DMS114 treated with DMSO at 0.1 percent for 48 hours (cell line): ENCODE results near the gene DAP3.
"Not testable (repeated sequence)": the region's sequence is repeated elsewhere in the genome, so short reads cannot be mapped to it uniquely, and the experiment has no call there.

Source experiments
- DNase-seq: peaks from one replicate; lab custom pipeline; 2025; ENCODE audit not compliant: unreplicated experiment; lab: John Stamatoyannopoulos, UW

The DAP3 gene

GRCh38 chr1:155680531-155680930 is 8.4 kb upstream of the DAP3 start:
- no peak for DNase-seq

GRCh38 chr1:155681776-155682175 is 7.1 kb upstream of the DAP3 start:
- DNase-seq, result no peak

- DNase-seq, result not testable (repeated sequence)
Observed at GRCh38 chr1:155687705-155688323, 1.1 kb upstream of the DAP3 start.

- peak; percentile 90 for DNase-seq
Observed at GRCh38 chr1:155688324-155689080, 389 bp upstream of the DAP3 start, which contains the start of gene YY1AP1. TSS of gene YY1AP1 (minus strand) at chr1:155688774. CDS start at chr1:155680436, 8,338 bp downstream.

GRCh38 chr1:155691992-155692528 is 3.2 kb downstream of the DAP3 start:
- DNase-seq, result no peak

- DNase-seq, result no peak
Observed at GRCh38 chr1:155694167-155694566, 5.3 kb downstream of the DAP3 start.

- DNase-seq, result no peak
Observed at GRCh38 chr1:155695072-155695471, 6.2 kb downstream of the DAP3 start.

- no peak for DNase-seq
Observed at GRCh38 chr1:155695608-155696007, 6.7 kb downstream of the DAP3 start.

GRCh38 chr1:155696524-155696923 is 7.6 kb downstream of the DAP3 start:
- DNase-seq, result no peak

- DNase-seq, result no peak
Observed at GRCh38 chr1:155697046-155697445, 8.2 kb downstream of the DAP3 start.

- DNase-seq, result not testable (repeated sequence)
Observed at GRCh38 chr1:155697616-155698015, 8.7 kb downstream of the DAP3 start.

GRCh38 chr1:155698382-155699038 is 9.6 kb downstream of the DAP3 start:
- no peak for DNase-seq

- not testable (repeated sequence) for DNase-seq
Observed at GRCh38 chr1:155699062-155699461, 10.2 kb downstream of the DAP3 start.

GRCh38 chr1:155701675-155702074 is 12.8 kb downstream of the DAP3 start:
- not testable (repeated sequence) for DNase-seq

- no peak for DNase-seq
Observed at GRCh38 chr1:155703216-155703615, 14.3 kb downstream of the DAP3 start.

- not testable (repeated sequence) for DNase-seq
Observed at GRCh38 chr1:155704414-155704813, 15.5 kb downstream of the DAP3 start.

- DNase-seq, result no peak
Observed at GRCh38 chr1:155706139-155706538, 17.2 kb downstream of the DAP3 start.

- DNase-seq, result no peak
Observed at GRCh38 chr1:155709391-155709790, 20.5 kb downstream of the DAP3 start.

- not testable (repeated sequence) for DNase-seq
Observed at GRCh38 chr1:155711457-155711856, 22.6 kb downstream of the DAP3 start.

GRCh38 chr1:155712636-155713035 is 23.7 kb downstream of the DAP3 start:
- DNase-seq, result not testable (repeated sequence)

GRCh38 chr1:155713075-155713474 is 24.2 kb downstream of the DAP3 start:
- DNase-seq, result no peak

GRCh38 chr1:155715056-155715455 is 26.2 kb downstream of the DAP3 start:
- not testable (repeated sequence) for DNase-seq
